HepG2 (cell line): ENCODE data around the gene SPRYD3. TPM values are rescaled to one million over a fixed set of nuclear protein-coding genes. Genes with fewer than 3 reads are reported as not detected.

Source experiments
- ARID5B ChIP-seq: IDR thresholded peaks from 2 replicates; pipeline ENCODE4 v1.4.0; 2020; ENCODE audit warnings: mild to moderate bottlenecking, missing genetic modification reagents
- CREM ChIP-seq, 2 experiments: sonication (generic) in 1 of 2; formaldehyde crosslinking in 1 of 2; IDR thresholded peaks; 2 replicates each; pipeline versions ENCODE4 v1.4.0 to v1.6.1; 2016 to 2020; ENCODE audit warnings: antibody characterized with exemption in 1 of 2, mild to moderate bottlenecking in 1 of 2, missing genetic modification reagents in 1 of 2
- ESRRA ChIP-seq: sonication (generic); formaldehyde crosslinking; IDR thresholded peaks from 2 replicates; pipeline ENCODE4 v1.5.1; 2020; ENCODE audit warnings: mild to moderate bottlenecking, low read depth, missing genetic modification reagents
- ETV5 ChIP-seq: IDR thresholded peaks from 2 replicates; pipeline ENCODE4 v1.6.1; 2018; ENCODE audit warnings: missing biosample characterization, missing genetic modification reagents, inconsistent platforms, borderline replicate concordance
- FOXA3 ChIP-seq: IDR thresholded peaks from 2 replicates; pipeline ENCODE4 v1.6.1; 2016; ENCODE audit warnings: missing genetic modification reagents, missing compliant biosample characterization
- HDAC1 ChIP-seq: sonication (generic); formaldehyde crosslinking; IDR thresholded peaks from 2 replicates; pipeline ENCODE4 v1.5.1; 2020; ENCODE audit warnings: mild to moderate bottlenecking, missing genetic modification reagents
- KDM2A ChIP-seq: sonication (generic); formaldehyde crosslinking; IDR thresholded peaks from 2 replicates; pipeline ENCODE4 v1.4.0; 2020; ENCODE audit warnings: low read depth, missing genetic modification reagents, borderline replicate concordance
- KLF16 ChIP-seq, 2 experiments: sonication (generic) in 1 of 2; formaldehyde crosslinking in 1 of 2; IDR thresholded peaks; 2 replicates each; pipeline versions ENCODE4 v1.6.1 to v1.8.0; 2016 to 2023; ENCODE audit warnings: missing genetic modification reagents in 2 of 2, missing compliant biosample characterization in 1 of 2
- NR2F1 ChIP-seq, 2 experiments: fragments of 450-650 bp in 1 of 2; formaldehyde crosslinking in 1 of 2; IDR thresholded peaks; 2 replicates each; pipeline versions ENCODE4 v1.5.0 to v1.6.1; 2016 to 2020; ENCODE audit warnings: mild to moderate bottlenecking in 1 of 2, missing compliant biosample characterization in 1 of 2, missing genetic modification reagents in 1 of 2, moderate library complexity in 1 of 2
- NRL ChIP-seq: sonication (generic); formaldehyde crosslinking; IDR thresholded peaks from 2 replicates; pipeline ENCODE4 v1.5.0; 2020; ENCODE audit warnings: missing genetic modification reagents, mild to moderate bottlenecking, moderate library complexity, borderline replicate concordance
- RARA ChIP-seq: IDR thresholded peaks from 2 replicates; pipeline ENCODE4 v1.6.1; 2016; ENCODE audit warnings: missing genetic modification reagents, missing compliant biosample characterization
- RFX5 ChIP-seq: IDR thresholded peaks from 2 replicates; pipeline ENCODE4 v1.6.1; 2011; ENCODE audit warnings: low read depth, low read length, improper control_type of control experiment
- TAF1 ChIP-seq: sonication (generic); formaldehyde crosslinking; IDR thresholded peaks from 2 replicates; pipeline ENCODE4 v1.4.0; 2020; ENCODE audit warnings: missing genetic modification reagents
- TEAD3 ChIP-seq: optimal IDR thresholded peaks from 2 replicates; pipeline ENCODE3; 2016; ENCODE audit warnings: borderline replicate concordance
- ZFP36L1 ChIP-seq: sonication (generic); formaldehyde crosslinking; IDR thresholded peaks from 2 replicates; pipeline ENCODE4 v1.8.0; 2022; ENCODE audit warnings: mild to moderate bottlenecking, missing genetic modification reagents, moderate library complexity
- ZNF143 ChIP-seq: sonication (generic); formaldehyde crosslinking; IDR thresholded peaks from 2 replicates; pipeline ENCODE4 v1.4.0; 2020; ENCODE audit warnings: missing genetic modification reagents
- ZNF275 ChIP-seq: sonication (generic); formaldehyde crosslinking; IDR thresholded peaks from 2 replicates; pipeline ENCODE4 v1.8.0; 2022; ENCODE audit warnings: missing genetic modification reagents, mild to moderate bottlenecking, inconsistent platforms, borderline replicate concordance
- ZSCAN29 ChIP-seq: sonication (generic); formaldehyde crosslinking; conservative IDR thresholded peaks from 2 replicates; pipeline ENCODE4 v1.4.0; 2020; ENCODE audit warnings: mild to moderate bottlenecking, missing genetic modification reagents
- polyA plus RNA-seq, 8 experiments: library from polyadenylated mRNA; depleted of rRNA in 3 of 8; stranded (reverse) in 7 of 8; unstranded in 1 of 8; fragments of >200 nt; fragmentation: Illumina TruSeq in 4 of 8; extraction: Trizol in 4 of 8; gene quantifications; 2 replicates each; pipeline versions ENCODE4 v1.2.1 to v1.2.3, GENCODE V29; 2011 to 2016; ENCODE audit warnings: low read depth in 4 of 8, missing spikeins in 1 of 8, mixed read lengths in 1 of 8; ENCODE audit not compliant: insufficient read depth in 1 of 8
- total RNA-seq, 5 experiments: library from RNA; depleted of rRNA; stranded (reverse); fragments of >200 nt; fragmentation: Illumina TruSeq; extraction: Trizol; gene quantifications; 2 replicates each; pipeline ENCODE4 v1.2.3, GENCODE V29; 2016; ENCODE audit warnings: low read depth in 1 of 5
- TF ChIP-seq, protein P1 (sequence below): sonication (generic); formaldehyde crosslinking; IDR thresholded peaks from 2 replicates; pipeline ENCODE4 v1.5.0; 2020; ENCODE audit warnings: missing genetic modification reagents, mild to moderate bottlenecking, borderline replicate concordance
- TF ChIP-seq, protein P2 (sequence below): IDR thresholded peaks from 2 replicates; pipeline ENCODE4 v1.6.1; 2016; ENCODE audit warnings: mild to moderate bottlenecking

The SPRYD3 gene
- total and polyA plus RNA-seq, 2 of the 13 experiments (the other 11 are each of a cell fraction or from before 2014, with no cell fraction given), result 9.0 to 9.2 TPM

GRCh38 chr12:53099071-53099882 lies 20.1 kb upstream of the SPRYD3 start (continued):
- TF ChIP-seq TEAD3, result peak; percentile 93
- TF ChIP-seq RARA (CRISPR knock-in tag), result peak; percentile 100
- TF ChIP-seq ETV5 (CRISPR knock-in tag), result peak; percentile 90
- TF ChIP-seq, protein P1, sequence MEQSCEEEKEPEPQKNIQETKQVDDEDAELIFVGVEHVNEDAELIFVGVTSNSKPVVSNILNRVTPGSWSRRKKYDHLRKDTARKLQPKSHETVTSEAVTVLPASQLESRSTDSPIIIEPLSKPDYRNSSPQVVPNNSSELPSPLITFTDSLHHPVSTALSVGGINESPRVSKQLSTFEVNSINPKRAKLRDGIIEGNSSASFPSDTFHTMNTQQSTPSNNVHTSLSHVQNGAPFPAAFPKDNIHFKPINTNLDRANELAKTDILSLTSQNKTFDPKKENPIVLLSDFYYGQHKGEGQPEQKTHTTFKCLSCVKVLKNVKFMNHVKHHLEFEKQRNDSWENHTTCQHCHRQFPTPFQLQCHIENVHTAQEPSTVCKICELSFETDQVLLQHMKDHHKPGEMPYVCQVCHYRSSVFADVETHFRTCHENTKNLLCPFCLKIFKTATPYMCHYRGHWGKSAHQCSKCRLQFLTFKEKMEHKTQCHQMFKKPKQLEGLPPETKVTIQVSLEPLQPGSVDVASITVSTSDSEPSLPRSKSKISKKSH (CRISPR knock-in tag), result 0 out of 2 replicates have a peak, but pooled peaks have one; percentile 21
- TF ChIP-seq CREM (IDR thresholded peaks at IDR 0.05), result peak; percentile 15; the same call in 1 of the 2 replicates
- TF ChIP-seq CREM (CRISPR knock-in tag; IDR thresholded peaks at IDR 0.05), result no peak
- 0 out of 2 replicates have a peak, but pooled peaks have one; percentile 21 for TF ChIP-seq ZSCAN29 (CRISPR knock-in tag)
- TF ChIP-seq ZNF275 (CRISPR knock-in tag), result no peak
- TF ChIP-seq KDM2A (CRISPR knock-in tag), result peak; percentile 44; the same call in 1 of the 2 replicates
- 0 out of 4 replicates have a peak, but pooled peaks of 1 of the 2 experiments have one; percentile 18 for TF ChIP-seq NR2F1 (CRISPR knock-in tag; IDR thresholded peaks at IDR 0.05)
- peak; percentile 90 for TF ChIP-seq ESRRA
- TF ChIP-seq KLF16 (CRISPR knock-in tag; IDR thresholded peaks at IDR 0.05), result peak in 1 of 2 experiments; percentile 74; a peak in 2 of 4 replicates
- peak; percentile 63 for TF ChIP-seq ARID5B (CRISPR knock-in tag)
- TF ChIP-seq HDAC1, result 0 out of 2 replicates have a peak, but pooled peaks have one; percentile 35
- no peak for TF ChIP-seq ZNF143 (CRISPR knock-in tag)
- TF ChIP-seq, protein P2, sequence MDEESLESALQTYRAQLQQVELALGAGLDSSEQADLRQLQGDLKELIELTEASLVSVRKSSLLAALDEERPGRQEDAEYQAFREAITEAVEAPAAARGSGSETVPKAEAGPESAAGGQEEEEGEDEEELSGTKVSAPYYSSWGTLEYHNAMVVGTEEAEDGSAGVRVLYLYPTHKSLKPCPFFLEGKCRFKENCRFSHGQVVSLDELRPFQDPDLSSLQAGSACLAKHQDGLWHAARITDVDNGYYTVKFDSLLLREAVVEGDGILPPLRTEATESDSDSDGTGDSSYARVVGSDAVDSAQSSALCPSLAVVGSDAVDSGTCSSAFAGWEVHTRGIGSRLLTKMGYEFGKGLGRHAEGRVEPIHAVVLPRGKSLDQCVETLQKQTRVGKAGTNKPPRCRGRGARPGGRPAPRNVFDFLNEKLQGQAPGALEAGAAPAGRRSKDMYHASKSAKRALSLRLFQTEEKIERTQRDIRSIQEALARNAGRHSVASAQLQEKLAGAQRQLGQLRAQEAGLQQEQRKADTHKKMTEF (CRISPR knock-in tag), result peak; percentile 55; the same call in 1 of the 2 replicates
- TF ChIP-seq NRL (CRISPR knock-in tag), result 0 out of 2 replicates have a peak, but pooled peaks have one; percentile 54
- TF ChIP-seq RFX5, result no peak
- TF ChIP-seq ZFP36L1 (CRISPR knock-in tag), result no peak
- peak; percentile 42; the same call in 1 of the 2 replicates for TF ChIP-seq FOXA3 (CRISPR knock-in tag)
- TF ChIP-seq TAF1 (CRISPR knock-in tag), result 0 out of 2 replicates have a peak, but pooled peaks have one; percentile 22
